GM15510 (cell line): ENCODE results near the gene MLLT1.

ENCODE experiments used
- POLR2A ChIP-seq: IDR thresholded peaks from 3 replicates; pipeline ENCODE4 v1.6.1; 2011; ENCODE audit warnings: borderline replicate concordance; ENCODE audit not compliant: insufficient read length; ENCODE audit errors: extremely low read depth

Gene MLLT1

GRCh38 chr19:6233827-6234511 is 45.8 kb downstream of the MLLT1 start:
- no peak for TF ChIP-seq POLR2A

DNA sequence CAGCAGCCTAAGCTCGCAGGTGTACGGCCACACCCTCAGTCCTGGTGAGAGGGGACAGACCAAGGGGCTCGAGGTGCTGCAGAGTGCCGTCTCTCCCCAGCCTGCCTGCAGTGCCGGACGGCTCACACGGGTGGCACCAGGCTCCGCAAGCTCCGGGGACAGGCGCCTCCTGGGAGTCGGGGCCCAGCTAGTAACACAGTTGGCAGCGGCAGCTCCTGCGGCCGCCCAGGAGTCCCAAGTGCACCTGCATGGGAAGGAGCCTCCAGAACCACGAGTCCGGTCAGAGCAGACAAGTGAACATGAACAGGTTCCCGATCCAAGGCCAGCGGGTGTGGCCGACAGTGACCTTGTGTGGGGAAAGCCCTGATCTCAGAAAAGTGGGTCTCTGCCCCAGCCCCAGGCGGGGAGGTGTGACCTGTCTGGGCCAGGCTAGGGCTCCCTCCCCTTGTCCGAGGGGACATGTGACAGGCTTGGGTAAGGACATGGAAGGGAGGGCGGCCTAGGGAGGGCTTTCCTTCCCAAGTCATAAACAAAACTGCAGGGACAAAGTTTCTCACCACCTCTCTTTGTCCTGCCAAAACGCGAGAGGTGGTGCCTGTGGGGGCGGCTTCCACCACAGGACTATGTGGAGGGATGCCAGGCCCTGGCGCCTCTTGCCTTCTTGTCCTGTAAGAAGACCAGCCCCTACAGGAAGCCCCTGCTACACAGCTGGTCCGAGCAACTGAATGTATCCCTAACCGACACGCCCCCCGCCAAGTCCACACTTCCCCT is 46.5 kb downstream of the MLLT1 start:
- no peak for TF ChIP-seq POLR2A

DNA sequence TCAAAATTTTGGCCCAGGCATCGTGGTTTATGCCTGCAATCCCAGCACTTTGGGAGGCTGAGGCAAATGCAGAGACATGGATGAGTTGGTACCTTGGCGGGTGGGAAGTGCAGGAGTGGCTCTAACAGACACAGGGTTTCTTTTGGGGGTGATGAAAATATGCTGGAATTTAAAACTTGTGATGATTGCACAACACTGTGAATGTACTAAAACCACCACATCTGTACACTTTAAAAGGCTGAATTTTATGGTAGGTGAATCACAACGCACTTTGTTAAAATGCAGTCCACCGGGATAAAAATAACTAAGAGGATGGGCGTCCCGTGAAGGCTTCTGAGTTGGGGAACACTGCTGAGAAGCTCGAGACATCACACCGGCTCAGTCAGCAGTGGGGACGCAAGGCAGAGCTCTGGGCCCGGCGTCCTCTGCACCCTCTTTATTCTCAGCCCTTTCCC is 47.1 kb downstream of the MLLT1 start:
- TF ChIP-seq POLR2A, result no peak

DNA sequence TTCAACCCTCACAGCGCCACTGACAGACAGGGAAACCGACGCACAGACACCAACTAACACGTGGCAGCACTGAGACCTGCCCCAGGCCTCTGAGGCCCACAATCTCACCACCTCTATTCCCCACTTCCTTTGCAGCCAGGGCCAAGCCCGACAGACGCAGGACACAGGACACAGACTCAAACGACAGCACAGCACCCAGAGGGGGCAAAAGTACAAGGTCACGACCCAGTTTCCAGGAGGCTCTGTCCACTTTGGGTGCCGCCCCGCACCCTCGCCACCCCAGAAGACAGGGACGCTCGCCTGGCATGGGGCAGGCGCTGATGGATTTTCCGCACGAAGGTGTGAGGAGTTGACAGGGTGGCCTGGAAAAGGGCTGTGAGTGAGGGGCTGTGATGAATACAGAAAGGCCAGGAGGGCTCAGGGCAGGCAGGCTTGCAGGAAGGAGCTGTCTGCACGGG is 48.8 kb downstream of the MLLT1 start:
- TF ChIP-seq POLR2A, result no peak

GRCh38 chr19:6229951-6230712 is 49.6 kb downstream of the MLLT1 start:
- TF ChIP-seq POLR2A, result no peak

DNA sequence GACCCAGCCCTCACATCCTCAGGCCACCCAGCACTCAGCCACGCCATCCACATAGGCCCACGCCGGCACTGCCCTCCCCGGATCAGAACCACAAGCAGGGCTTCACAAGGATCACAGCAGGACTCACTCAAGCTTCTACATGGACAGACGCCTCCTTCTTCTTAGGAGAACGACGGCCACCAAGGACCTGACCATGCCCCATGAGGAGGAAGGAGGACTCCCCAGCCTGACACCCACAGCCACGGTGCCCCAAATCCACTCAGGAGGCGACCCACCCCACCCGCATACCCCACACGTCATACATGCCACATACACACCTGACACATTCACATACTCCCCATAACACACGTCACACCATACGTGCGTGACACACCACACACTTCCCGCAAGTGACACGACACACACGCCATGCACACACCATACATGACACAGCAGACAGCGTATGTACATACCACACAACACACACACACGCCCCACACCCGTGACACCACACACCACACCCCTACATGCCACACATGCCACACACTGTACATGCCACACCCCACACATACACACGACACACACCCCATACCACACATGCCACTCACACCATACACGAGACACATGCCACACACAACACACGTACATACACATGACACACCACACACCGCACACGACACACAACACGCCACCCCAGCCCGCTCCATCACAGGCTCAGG is 50.4 kb downstream of the MLLT1 start:
- TF ChIP-seq POLR2A, result no peak

- no peak for TF ChIP-seq POLR2A
These were observed 51.1 kb downstream of the MLLT1 start for GRCh38 chr19:6228551-6229215.

GRCh38 chr19:6227936-6228325 is 51.8 kb downstream of the MLLT1 start:
- no peak for TF ChIP-seq POLR2A

DNA sequence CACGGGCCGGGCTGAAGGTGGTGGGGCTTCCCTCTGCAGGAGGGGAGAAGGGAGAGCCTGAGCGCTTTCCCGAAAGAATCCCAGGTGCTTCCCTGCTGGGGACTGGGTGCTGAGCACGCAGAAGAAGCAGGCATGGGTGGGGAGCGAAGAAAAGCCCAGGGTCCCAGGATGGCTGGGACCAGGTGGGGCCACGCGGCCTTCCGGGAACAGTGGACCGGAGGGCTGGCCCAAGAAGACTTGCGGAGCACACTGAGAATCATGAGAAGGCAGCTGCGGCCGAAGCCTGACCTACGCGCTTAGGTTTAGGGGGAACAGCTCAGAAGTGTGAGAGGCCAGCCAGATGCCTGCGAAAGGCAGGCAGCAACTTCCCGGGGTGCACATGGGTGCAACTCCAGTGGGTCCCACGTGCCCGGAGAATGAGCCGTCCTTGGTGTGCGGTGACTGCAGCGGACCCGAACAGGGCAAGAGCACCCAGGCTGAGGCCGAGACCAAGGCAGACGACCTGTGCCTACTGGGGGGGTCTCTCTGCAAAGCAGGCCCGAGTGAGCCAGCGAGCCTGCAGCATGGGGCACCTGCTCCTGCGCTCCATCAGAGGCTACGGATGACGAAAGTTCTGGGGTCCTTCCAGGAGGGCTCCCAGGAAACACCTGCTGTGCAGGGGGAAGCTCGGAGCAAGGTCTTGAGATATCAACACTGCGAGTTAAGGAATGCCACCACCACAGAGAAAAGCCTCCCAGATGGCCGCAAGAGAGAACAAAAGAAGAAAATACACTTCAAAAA is 52.4 kb downstream of the MLLT1 start:
- TF ChIP-seq POLR2A, result no peak

GRCh38 chr19:6226444-6227155 is 53.2 kb downstream of the MLLT1 start:
- TF ChIP-seq POLR2A, result no peak

DNA sequence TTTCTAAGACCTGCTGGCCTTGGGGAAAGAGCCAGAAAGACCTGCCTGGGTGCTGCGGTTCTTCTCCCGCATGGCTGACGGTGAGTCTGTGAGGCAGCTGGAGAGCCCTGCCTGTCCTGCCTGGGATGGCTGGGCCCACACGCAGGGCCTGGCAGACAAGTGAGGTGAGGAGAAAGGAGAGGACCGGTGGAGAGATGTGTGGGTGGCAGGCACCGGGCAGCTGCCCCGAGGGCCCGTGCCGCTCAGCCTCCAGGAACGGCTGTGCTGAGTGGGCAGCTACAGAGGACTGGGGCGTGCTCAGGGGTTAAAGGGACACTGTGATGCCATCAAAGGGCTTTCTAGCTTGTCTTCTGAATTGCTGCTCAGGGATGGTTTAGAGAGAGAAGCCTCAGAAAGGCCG is 53.8 kb downstream of the MLLT1 start:
- no peak for TF ChIP-seq POLR2A

DNA sequence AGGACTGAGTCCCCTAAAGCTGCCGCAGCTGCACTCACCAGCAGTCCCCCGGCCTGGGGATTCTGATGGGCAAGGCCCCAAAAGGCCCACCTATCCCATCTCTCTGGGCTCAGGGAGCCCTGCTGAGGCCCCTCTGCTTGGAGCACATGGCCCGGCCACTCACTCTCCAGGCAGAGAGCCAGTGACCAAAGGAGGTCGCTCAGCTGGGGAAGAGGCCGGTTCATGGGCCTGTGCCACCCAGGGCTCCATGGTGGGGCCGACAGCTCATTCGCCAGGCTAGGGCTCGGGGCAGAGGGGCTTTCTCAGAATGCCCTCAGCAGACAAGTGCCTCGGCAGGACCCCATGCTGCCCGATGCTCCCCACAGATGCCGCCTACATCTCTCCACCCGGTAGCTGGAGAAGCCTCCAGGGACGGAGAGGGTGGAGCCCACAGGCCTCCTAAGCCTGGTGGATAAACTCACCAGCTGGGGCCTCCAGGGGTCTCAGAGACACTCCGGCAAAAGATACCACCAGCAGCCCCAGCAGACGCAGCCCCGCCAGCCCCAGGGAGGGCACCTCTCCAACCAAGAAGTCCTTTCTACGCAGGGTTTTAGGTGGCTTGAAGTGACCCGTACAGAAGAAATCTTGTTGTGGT is 54.4 kb downstream of the MLLT1 start:
- TF ChIP-seq POLR2A, result no peak
